A673 (cell line): ENCODE results near the gene ADAMTSL1. TPM values are rescaled to one million over a fixed set of nuclear protein-coding genes. Genes with fewer than 3 reads are reported as not detected.

Experiments used
- BruUV-seq: library from RNA; stranded (reverse); fragments of 400-500 nt; replicated peaks from 2 replicates; lab custom pipeline; 2021; lab: Mats Ljungman, UMichigan
- CTCF ChIA-PET: fragments of 300-600 bp; sonication (Branson Sonifier 250); formaldehyde crosslinking; loops from one replicate; lab custom pipeline; 2022; ENCODE audit warnings: antibody characterized with exemption; lab: Charles Lee
- POLR2A ChIA-PET: fragments of 300-600 bp; sonication (Branson Sonifier 250); formaldehyde crosslinking; loops from one replicate; lab custom pipeline; 2022; ENCODE audit warnings: antibody characterized with exemption; ENCODE audit not compliant: low non-redundant PET; lab: Charles Lee
- DNase-seq: peaks from one replicate; pipeline ENCODE4 v3.0.0-alpha.2; 2015; ENCODE audit warnings: low spot score
- H3K27ac ChIP-seq: fragments of 200-600 bp; sonication (generic); 2 replicates; pipeline ENCODE4 v1.5.1; 2016; ENCODE audit warnings: mixed run types, low read depth, mild to moderate bottlenecking, mixed read lengths, antibody characterized with exemption, low read length; ENCODE audit not compliant: poor library complexity, severe bottlenecking
- H3K27me3 ChIP-seq: fragments of 200-600 bp; sonication (generic); replicated peaks from 2 replicates; pipeline ENCODE4 v1.6.1; 2017; ENCODE audit warnings: mixed run types, low read depth, mild to moderate bottlenecking, mixed read lengths, antibody characterized with exemption, low read length; ENCODE audit not compliant: insufficient read depth, poor library complexity
- H3K36me3 ChIP-seq: fragments of 200-600 bp; sonication (generic); 2 replicates; pipeline ENCODE4 v1.6.1; 2016; ENCODE audit warnings: mixed run types, mild to moderate bottlenecking, mixed read lengths, antibody characterized with exemption, low read length; ENCODE audit not compliant: insufficient read depth, poor library complexity, severe bottlenecking
- H3K4me1 ChIP-seq: fragments of 200-600 bp; sonication (generic); 2 replicates; pipeline ENCODE4 v1.6.1; 2017; ENCODE audit warnings: mixed run types, mild to moderate bottlenecking, mixed read lengths, antibody characterized with exemption, low read length; ENCODE audit not compliant: insufficient read depth, poor library complexity, severe bottlenecking
- H3K4me3 ChIP-seq: fragments of 200-600 bp; sonication (generic); 2 replicates; pipeline ENCODE4 v1.5.1; 2016; ENCODE audit warnings: low read depth, mixed run types, mild to moderate bottlenecking, mixed read lengths, low read length; ENCODE audit not compliant: poor library complexity, severe bottlenecking
- H3K9me3 ChIP-seq: fragments of 200-600 bp; sonication (generic); 2 replicates; pipeline ENCODE4 v1.6.1; 2016; ENCODE audit warnings: mixed run types, low read depth, mild to moderate bottlenecking, mixed read lengths, antibody characterized with exemption, low read length; ENCODE audit not compliant: poor library complexity, severe bottlenecking
- CTCF ChIP-seq: fragments of 300-800, 200-600 bp; sonication (generic); conservative IDR thresholded peaks from 2 replicates; pipeline ENCODE4 v1.5.1; 2017; ENCODE audit warnings: low read depth, mild to moderate bottlenecking, antibody characterized with exemption, low read length, moderate library complexity, mixed read lengths
- EZH2 ChIP-seq: fragments of 200-600 bp; sonication (generic); IDR thresholded peaks from 2 replicates; pipeline ENCODE4 v1.6.1; 2017; ENCODE audit warnings: borderline replicate concordance, low read depth, mild to moderate bottlenecking, mixed read lengths, antibody characterized with exemption, low read length; ENCODE audit not compliant: poor library complexity, severe bottlenecking
- intact Hi-C: fragments of 100-400 bp; cut with micrococcal nuclease; formaldehyde crosslinking; loops from one replicate; pipeline ENCODE4 v1.10.0; 2022; ENCODE audit not compliant: unreplicated experiment
- total RNA-seq: library from RNA; stranded (reverse); gene quantifications from 2 replicates; pipeline ENCODE4 v1.2.3, GENCODE V29; 2021

The ADAMTSL1 gene
- total RNA-seq, 1 experiment from 2014 or later: not detected

- no peak for TF ChIP-seq EZH2
- TF ChIP-seq CTCF: no peak
- Histone ChIP-seq H3K9me3 (no peaks in the 10 kb centered on the region), H3K27ac (no peak overlapping the region), H3K4me1 (no peaks in the 10 kb centered on the region), H3K27me3 (no peaks in the 10 kb centered on the region), H3K4me3 (no peak overlapping the region), H3K36me3 (no peaks in the 10 kb centered on the region)
- intact Hi-C loops: no loop called here
- POLR2A ChIA-PET: no interaction called here
- no TSS peak for BruUV-seq
- CTCF ChIA-PET: no interaction called here
- no peak for DNase-seq
Measured at GRCh38 chr9:18580151-18580550, 106.2 kb downstream of the ADAMTSL1 start.

GRCh38 chr9:18585996-18586395, 112.0 kb downstream of the ADAMTSL1 start:
- BruUV-seq: no TSS peak
- POLR2A ChIA-PET: no interaction called here
- H3K27ac ChIP-seq: no peak overlapping the region
- H3K4me3 ChIP-seq: no peak overlapping the region
- no peaks in the 10 kb centered on the region for H3K36me3 ChIP-seq
- DNase-seq: no peak
- CTCF ChIA-PET: no interaction called here
- intact Hi-C loops: no loop called here
- H3K4me1 ChIP-seq: no peaks in the 10 kb centered on the region
- H3K27me3 ChIP-seq: no peaks in the 10 kb centered on the region
- TF ChIP-seq EZH2 (no peak), CTCF (no peak)
- no peaks in the 10 kb centered on the region for H3K9me3 ChIP-seq

DNA sequence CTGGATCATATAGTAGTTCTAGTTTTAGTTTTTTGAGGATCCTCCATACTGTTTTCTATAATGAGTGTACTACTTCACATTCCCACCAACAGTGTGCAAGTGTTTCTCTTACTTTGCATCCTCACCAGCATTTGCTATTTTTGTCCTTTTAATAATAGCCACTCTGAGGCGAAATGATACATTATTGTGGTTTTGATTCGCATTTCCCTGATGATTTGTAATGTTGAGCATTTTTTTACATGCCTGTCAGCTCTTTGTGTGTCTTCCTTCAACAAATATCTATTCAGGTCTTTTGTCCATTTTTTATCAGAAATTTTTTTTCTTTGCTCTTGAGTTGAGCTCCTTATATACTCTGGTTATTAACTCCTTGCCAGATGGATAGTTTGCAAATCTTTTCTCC, 114.0 kb downstream of the ADAMTSL1 start:
- H3K4me1 ChIP-seq: no peaks in the 10 kb centered on the region
- TF ChIP-seq CTCF (no peak), EZH2 (no peak)
- no peak for DNase-seq
- intact Hi-C loops: no loop called here
- H3K9me3 ChIP-seq: no peaks in the 10 kb centered on the region
- no peaks in the 10 kb centered on the region for H3K36me3 ChIP-seq
- BruUV-seq: no TSS peak
- no peak overlapping the region for H3K27ac ChIP-seq
- no peaks in the 10 kb centered on the region for H3K27me3 ChIP-seq
- ChIA-PET POLR2A (no interaction called here), CTCF (no interaction called here)
- no peak overlapping the region for H3K4me3 ChIP-seq
